ENCODE measurements around the gene PKIG. TPM values are rescaled to one million over a fixed set of nuclear protein-coding genes. Genes with fewer than 3 reads are reported as not detected.

PKIG gene
- total and polyA plus RNA-seq, 2 of the 8 experiments (the other 6 are each of a cell fraction or from before 2014, with no cell fraction given) = 26.7 to 34.3 TPM

- H3K79me2 ChIP-seq (ENCODE audit: control insufficient read depth in 1 of 2, insufficient read depth in 2 of 2, low read length in 2 of 2) = no peaks in the 10 kb centered on the region
- H2BK15ac ChIP-seq (ENCODE audit: low read length) = no peak overlapping the region
- H3K79me1 ChIP-seq (ENCODE audit: low read depth, low read length) = no peaks in the 10 kb centered on the region
- no peaks in the 10 kb centered on the region for H4K20me1 ChIP-seq (replicated peaks in 1 of 2; ENCODE audit: control insufficient read depth in 1 of 2, insufficient read depth in 2 of 2, low read length in 2 of 2)
- no peak overlapping the region for H2BK12ac ChIP-seq (ENCODE audit: low read depth, low read length)
- no peaks in the 10 kb centered on the region for H3K9me3 ChIP-seq (ENCODE audit: insufficient read depth in 2 of 2, low read depth in 1 of 2, low read length in 1 of 2)
- WGBS, 2 experiments (ENCODE audit: extremely low coverage in 1 of 2, insufficient coverage in 1 of 2, insufficient read length in 1 of 2, insufficient replicate concordance in 2 of 2, low coverage in 1 of 2, low lambda C conversion rate in 2 of 2, missing lambda C conversion rate in 1 of 2) = 96% methylated on average over 1 of the region's 1 CpG; no CpG with 5 or more reads in 1 of the 2 experiments
- no peak overlapping the region for H3K9ac ChIP-seq (replicated peaks in 1 of 4; ENCODE audit: extremely low read depth in 1 of 4, low read depth in 3 of 4, low read length in 3 of 4)
- no peak overlapping the region for H3K4me3 ChIP-seq (ENCODE audit: extremely low read depth in 1 of 4, insufficient read depth in 2 of 4, low read depth in 3 of 4, low read length in 4 of 4)
- H2AK5ac ChIP-seq (ENCODE audit: low read depth, low read length) = no peak overlapping the region
- no peaks in the 10 kb centered on the region for H3K27me3 ChIP-seq (replicated peaks in 1 of 4; ENCODE audit: control insufficient read depth in 3 of 4, extremely low read depth in 1 of 4, insufficient read depth in 3 of 4, low read length in 3 of 4)
- ChIA-PET CTCF (ENCODE audit: partially characterized antibody) (interaction anchor here (1.0 to 1.2 kb wide), 3 partner anchors 9 to 33 kb away, joined by 3 to 4 read pairs (median 3); no protein-coding TSS in a partner anchor), POLR2A (ENCODE audit: partially characterized antibody) (no interaction called here)
- no peak overlapping the region for H4K8ac ChIP-seq (ENCODE audit: extremely low read depth, insufficient read depth, low read length)
- H2BK20ac ChIP-seq (ENCODE audit: low read length) = no peak overlapping the region
- H3K23ac ChIP-seq (ENCODE audit: insufficient read length) = no peak overlapping the region
- no peaks in the 10 kb centered on the region for H3K23me2 ChIP-seq (ENCODE audit: low read depth, low read length)
- H3K4ac ChIP-seq (replicated peaks; ENCODE audit: insufficient read length, low read depth, low read length) = no peak overlapping the region
- no peak overlapping the region for H3K18ac ChIP-seq (ENCODE audit: extremely low read depth, low read length)
- H2AFZ ChIP-seq (ENCODE audit: low read length) = no peak overlapping the region
- FAIRE-seq = no peak
- no peak overlapping the region for H4K91ac ChIP-seq (replicated peaks; ENCODE audit: insufficient read length, low read length)
- no peak overlapping the region for H4K5ac ChIP-seq (ENCODE audit: insufficient read length, low read depth, low read length)
- H2BK5ac ChIP-seq (ENCODE audit: low read depth, low read length) = no peak overlapping the region
- H3K27ac ChIP-seq (ENCODE audit: low read depth, low read length) = no peak overlapping the region
- H2BK120ac ChIP-seq (replicated peaks; ENCODE audit: low read depth, low read length) = no peak overlapping the region
- no peaks in the 10 kb centered on the region for H3K36me3 ChIP-seq (ENCODE audit: control insufficient read depth in 2 of 4, insufficient read depth in 4 of 4, low read length in 3 of 4)
- no peak overlapping the region for H3K4me2 ChIP-seq (ENCODE audit: insufficient read depth in 1 of 2, low read depth in 2 of 2, low read length in 2 of 2)
- H3K4me1 ChIP-seq (replicated peaks in 1 of 4; ENCODE audit: control insufficient read depth in 3 of 4, insufficient read depth in 4 of 4, low read length in 3 of 4) = peaks cover 0 to 3% (median 0%) of the 10 kb centered on the region in 4 experiments; a peak in 1 of 7 replicates
- no peak overlapping the region for H3K56ac ChIP-seq (replicated peaks; ENCODE audit: insufficient read length, low read depth, low read length)
- DNase-seq (ENCODE audit: low read depth in 1 of 2, low spot score in 2 of 2) = no peak
- H3K14ac ChIP-seq (ENCODE audit: insufficient read length) = no peak overlapping the region
- TF ChIP-seq SRF (IDR thresholded peaks at IDR 0.05; ENCODE audit: low read depth, low read length) (no peak), RAD21 (IDR thresholded peaks at IDR 0.05 in 1 of 2, conservative IDR thresholded peaks at IDR 0.05 in 1 of 2; ENCODE audit: low read depth in 2 of 2, low read length in 2 of 2) (no peak), HDAC6 (IDR thresholded peaks at IDR 0.05; ENCODE audit: low read depth, low read length) (no peak), POLR2AphosphoS5 (IDR thresholded peaks at IDR 0.05; ENCODE audit: low read depth, low read length) (no peak), ATF2 (IDR thresholded peaks at IDR 0.05; ENCODE audit: low read length) (no peak), YY1 (IDR thresholded peaks at IDR 0.05; ENCODE audit: low read depth, low read length) (no peak), NRF1 (IDR thresholded peaks at IDR 0.05; ENCODE audit: low read depth, low read length) (no peak), SIN3A (conservative IDR thresholded peaks at IDR 0.05 in 1 of 2, IDR thresholded peaks at IDR 0.05 in 1 of 2; ENCODE audit: low read depth in 1 of 2, low read length in 2 of 2) (no peak), HDAC2 (IDR thresholded peaks at IDR 0.05; ENCODE audit: borderline replicate concordance in 1 of 2, low read depth in 2 of 2, low read length in 2 of 2) (no peak), GTF2F1 (IDR thresholded peaks at IDR 0.05; ENCODE audit: borderline replicate concordance, low read depth, low read length) (no peak), SUZ12 (IDR thresholded peaks at IDR 0.05; ENCODE audit: low read length) (no peak), TAF7 (optimal IDR thresholded peaks at IDR 0.05; ENCODE audit: borderline replicate concordance, low read depth, low read length) (no peak)
Measured at GRCh38 chr20:44570367-44570766, 12.0 kb upstream of the PKIG start.
